ENCODE data around the gene FAM107A. TPM values are rescaled to one million over a fixed set of nuclear protein-coding genes. Genes with fewer than 3 reads are reported as not detected.

Gene FAM107A
- total and polyA plus RNA-seq, 2 of the 13 experiments (the other 11 are each of a cell fraction or from before 2014, with no cell fraction given): not detected

- TF ChIP-seq ARID5B (CRISPR knock-in tag; IDR thresholded peaks at IDR 0.05): peak; percentile 50
- TF ChIP-seq HNF4G (IDR thresholded peaks at IDR 0.05; ENCODE audit: borderline replicate concordance, low read depth, low read length): peak; percentile 73
- peak; percentile 76; the same call in 1 of the 2 replicates for TF ChIP-seq HNF4G (CRISPR knock-in tag; IDR thresholded peaks at IDR 0.05; ENCODE audit: borderline replicate concordance, low read depth)
- TF ChIP-seq KLF9 (CRISPR knock-in tag; IDR thresholded peaks at IDR 0.05; ENCODE audit: low read depth): no peak
- TF ChIP-seq RXRB (CRISPR knock-in tag; IDR thresholded peaks at IDR 0.05; ENCODE audit: borderline replicate concordance): peak; percentile 64; the same call in 1 of the 2 replicates
- TF ChIP-seq ZFP36L1 (CRISPR knock-in tag; IDR thresholded peaks at IDR 0.05): no peak
- TF ChIP-seq POLR2AphosphoS5 (IDR thresholded peaks at IDR 0.05; ENCODE audit: low read depth, low read length): peak; percentile 59
- TF ChIP-seq ZFP90 (CRISPR knock-in tag; IDR thresholded peaks at IDR 0.05; ENCODE audit: borderline replicate concordance): no peak
- no peak for TF ChIP-seq ZNF574 (CRISPR knock-in tag; IDR thresholded peaks at IDR 0.05)
- TF ChIP-seq MAFF (IDR thresholded peaks at IDR 0.05; ENCODE audit: low read depth, low read length): peak; percentile 43; the same call in 1 of the 2 replicates
- peak; percentile 54; the same call in 1 of the 2 replicates for TF ChIP-seq ZBTB7A (CRISPR knock-in tag; IDR thresholded peaks at IDR 0.05)
- peak; percentile 50 for TF ChIP-seq ASH2L (IDR thresholded peaks at IDR 0.05; ENCODE audit: insufficient read length, low read depth, low read length)
- TF ChIP-seq HDAC2 (CRISPR knock-in tag; IDR thresholded peaks at IDR 0.05): no peak
- TF ChIP-seq SP4 (CRISPR knock-in tag; IDR thresholded peaks at IDR 0.05): no peak
- no peak for TF ChIP-seq SOX13 (IDR thresholded peaks at IDR 0.05)
- TF ChIP-seq SOX13 (CRISPR knock-in tag; conservative IDR thresholded peaks at IDR 0.05 in 1 of 2, IDR thresholded peaks at IDR 0.05 in 1 of 2): 0 out of 4 replicates have a peak, but pooled peaks of 1 of the 2 experiments have one; percentile 9
- TF ChIP-seq ZNF331 (CRISPR knock-in tag; IDR thresholded peaks at IDR 0.05): 0 out of 2 replicates have a peak, but pooled peaks have one; percentile 9
- TF ChIP-seq ZNF136 (CRISPR knock-in tag; IDR thresholded peaks at IDR 0.05; ENCODE audit: low read depth): no peak
- no peak for TF ChIP-seq SPEN (CRISPR knock-in tag; IDR thresholded peaks at IDR 0.05; ENCODE audit: low read depth)
- no peak for TF ChIP-seq KLF11 (CRISPR knock-in tag; IDR thresholded peaks at IDR 0.05)
- TF ChIP-seq ZNF644 (CRISPR knock-in tag; IDR thresholded peaks at IDR 0.05; ENCODE audit: low read depth): 0 out of 2 replicates have a peak, but pooled peaks have one; percentile 31
- TF ChIP-seq GRHL1 (CRISPR knock-in tag; conservative IDR thresholded peaks at IDR 0.05): no peak
Observed at GRCh38 chr3:58518291-58518789, 58.9 kb downstream of the FAM107A start (continued).

Measured in HepG2 (cell line).